Testis (tissue), 3 donors: ENCODE data around the gene DEFB132. TPM values are rescaled to one million over a fixed set of nuclear protein-coding genes. Genes with fewer than 3 reads are reported as not detected.

Experiments
- DNase-seq: peaks from one replicate; pipeline ENCODE4 v3.0.0-alpha.2; 2019
- H3K27ac ChIP-seq, 2 donors: fragments of 200-600 bp; sonication (generic); one replicate each; pipeline ENCODE4 v1.5.1; 2019
- H3K27me3 ChIP-seq: fragments of 200-600 bp; sonication (generic); one replicate; pipeline ENCODE4 v1.5.1; 2019
- H3K36me3 ChIP-seq: fragments of 200-600 bp; sonication (generic); one replicate; pipeline ENCODE4 v1.5.1; 2017; ENCODE audit warnings: low read depth; ENCODE audit errors: missing control alignments
- H3K4me1 ChIP-seq: fragments of 200-600 bp; sonication (generic); one replicate; pipeline ENCODE4 v1.5.1; 2019
- H3K4me3 ChIP-seq, 2 donors: fragments of 200-600 bp; sonication (generic); one replicate each; pipeline ENCODE4 v1.5.1; 2017 to 2019
- H3K9me3 ChIP-seq: fragments of 200-600 bp; sonication (generic); one replicate; pipeline ENCODE4 v1.5.1; 2017
- POLR2A ChIP-seq: fragments of 450-650 bp; IDR thresholded peaks from one replicate; pipeline ENCODE4 v1.6.1; 2017; ENCODE audit warnings: antibody characterized with exemption, mild to moderate bottlenecking, moderate library complexity
- WGBS, 2 donors: methylation state at CpG; one replicate each; pipeline ENCODE4 v1.1.5; 2018; 5-methylcytosine and 5-hydroxymethylcytosine counted together
- intact Hi-C: fragments of 100-400 bp; cut with DNase I; formaldehyde crosslinking; loops from one replicate; pipeline ENCODE4 v1.15.1; 2023; ENCODE audit warnings: low total_unique reads
- polyA plus RNA-seq: library from polyadenylated mRNA; stranded (reverse); fragments of 350-450 nt; fragmentation: Illumina TruSeq; extraction: RNeasy Lipid Tissue Mini Kit (QIAGEN cat#74804); gene quantifications from one replicate; pipeline ENCODE4 v1.2.3, GENCODE V29; 2014; ENCODE audit warnings: low read depth, low replicate concordance; ENCODE audit not compliant: insufficient read depth
- total RNA-seq, 2 donors: library from RNA; depleted of rRNA; stranded (reverse); fragments of >200 nt; gene quantifications; one replicate each; pipeline ENCODE4 v1.2.3, GENCODE V29; 2016
- TF ChIP-seq, protein P1 (sequence below), 3 experiments: fragments of 450-650 bp in 2 of 3; fragments of 200-600 bp in 1 of 3; sonication (generic) in 1 of 3; IDR thresholded peaks; one replicate each; pipeline ENCODE4 v1.5.1; 2016 to 2019; ENCODE audit warnings: antibody characterized with exemption in 3 of 3, mild to moderate bottlenecking in 2 of 3, moderate library complexity in 1 of 3

Gene DEFB132
- total and polyA plus RNA-seq, 3 donors from 2014 or later: not detected

DNA sequence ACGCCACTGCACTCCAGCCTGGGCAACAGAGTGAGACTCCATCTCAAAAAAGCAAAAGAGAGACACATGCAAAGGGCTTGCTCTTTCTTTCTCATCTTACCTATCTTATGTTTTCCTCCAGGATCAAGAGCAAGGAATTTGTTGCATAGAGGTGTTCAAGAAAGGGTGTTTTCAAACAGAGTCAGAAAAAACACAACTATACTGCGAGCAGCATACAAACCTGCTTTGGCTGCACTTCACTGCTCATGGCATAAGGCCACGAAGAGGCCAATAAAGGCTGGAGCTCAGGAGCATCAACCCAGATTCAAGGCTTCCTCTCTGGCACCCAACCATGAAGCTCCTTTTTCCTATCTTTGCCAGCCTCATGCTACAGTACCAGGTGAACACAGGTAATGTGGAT, 30.6 kb upstream of the DEFB132 start, which contains the start of gene DEFB129:
Gene DEFB129, plus strand, starts transcription at position 301 of the 400 bp plus-strand sequence. Its CDS starts 31 bp downstream, at position 332.
- Histone ChIP-seq H3K36me3 (no peaks in the 10 kb centered on the region), H3K27me3 (no peaks in the 10 kb centered on the region), H3K4me1 (no peaks in the 10 kb centered on the region), H3K4me3 (no peak within 1 kb of the TSS), H3K9me3 (no peaks in the 10 kb centered on the region), H3K27ac (no peak within 1 kb of the TSS)
- 83 to 93% methylated on average over 3 of the region's 3 CpGs for WGBS, 2 donors
- TF ChIP-seq POLR2A: no peak
- TF ChIP-seq, protein P1, sequence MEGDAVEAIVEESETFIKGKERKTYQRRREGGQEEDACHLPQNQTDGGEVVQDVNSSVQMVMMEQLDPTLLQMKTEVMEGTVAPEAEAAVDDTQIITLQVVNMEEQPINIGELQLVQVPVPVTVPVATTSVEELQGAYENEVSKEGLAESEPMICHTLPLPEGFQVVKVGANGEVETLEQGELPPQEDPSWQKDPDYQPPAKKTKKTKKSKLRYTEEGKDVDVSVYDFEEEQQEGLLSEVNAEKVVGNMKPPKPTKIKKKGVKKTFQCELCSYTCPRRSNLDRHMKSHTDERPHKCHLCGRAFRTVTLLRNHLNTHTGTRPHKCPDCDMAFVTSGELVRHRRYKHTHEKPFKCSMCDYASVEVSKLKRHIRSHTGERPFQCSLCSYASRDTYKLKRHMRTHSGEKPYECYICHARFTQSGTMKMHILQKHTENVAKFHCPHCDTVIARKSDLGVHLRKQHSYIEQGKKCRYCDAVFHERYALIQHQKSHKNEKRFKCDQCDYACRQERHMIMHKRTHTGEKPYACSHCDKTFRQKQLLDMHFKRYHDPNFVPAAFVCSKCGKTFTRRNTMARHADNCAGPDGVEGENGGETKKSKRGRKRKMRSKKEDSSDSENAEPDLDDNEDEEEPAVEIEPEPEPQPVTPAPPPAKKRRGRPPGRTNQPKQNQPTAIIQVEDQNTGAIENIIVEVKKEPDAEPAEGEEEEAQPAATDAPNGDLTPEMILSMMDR (IDR thresholded peaks at IDR 0.05): no peak
- intact Hi-C loops: no loop called here
- DNase-seq: no peak

DNA sequence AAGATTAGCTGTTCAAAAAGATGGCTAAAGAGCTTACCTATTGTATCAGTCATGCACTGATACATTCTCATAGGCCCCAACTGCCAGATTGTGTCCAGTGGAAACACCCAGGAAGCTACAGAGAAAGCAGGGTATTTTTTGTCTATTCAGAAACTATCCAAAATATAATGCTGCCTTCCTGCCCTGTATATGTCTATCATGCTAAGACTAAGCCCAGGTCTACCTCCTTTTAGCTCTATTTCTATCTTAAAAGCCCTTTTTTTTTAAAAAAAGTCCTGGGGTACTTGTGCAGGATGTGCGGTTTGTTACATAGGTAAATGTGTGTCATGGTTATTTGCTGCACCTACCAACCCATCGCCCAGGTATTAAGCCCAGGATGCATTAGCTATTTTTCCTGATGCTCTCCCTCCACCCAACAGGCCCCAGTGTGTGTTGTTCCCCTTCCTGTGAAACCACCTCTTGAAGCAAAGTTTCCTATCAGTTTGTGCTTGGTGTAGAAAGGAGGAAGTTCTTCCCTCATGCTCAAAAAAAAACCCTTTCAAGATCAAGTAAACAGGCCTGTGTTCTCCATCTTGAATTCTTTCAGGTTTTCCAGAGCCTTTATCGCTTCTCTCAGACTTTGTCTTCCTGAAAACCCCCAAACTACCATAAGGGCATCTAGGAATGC, 30.0 kb upstream of the DEFB132 start:
- WGBS, 2 donors: 69 to 89% methylated on average over 3 of the region's 3 CpGs
- Histone ChIP-seq H3K27me3 (no peaks in the 10 kb centered on the region), H3K27ac (no peak overlapping the region), H3K9me3 (no peaks in the 10 kb centered on the region), H3K4me1 (no peaks in the 10 kb centered on the region), H3K36me3 (no peaks in the 10 kb centered on the region), H3K4me3 (no peak overlapping the region)
- intact Hi-C loops: no loop called here
- DNase-seq: no peak
- TF ChIP-seq, protein P1 (IDR thresholded peaks at IDR 0.05): no peak
- no peak for TF ChIP-seq POLR2A

DNA sequence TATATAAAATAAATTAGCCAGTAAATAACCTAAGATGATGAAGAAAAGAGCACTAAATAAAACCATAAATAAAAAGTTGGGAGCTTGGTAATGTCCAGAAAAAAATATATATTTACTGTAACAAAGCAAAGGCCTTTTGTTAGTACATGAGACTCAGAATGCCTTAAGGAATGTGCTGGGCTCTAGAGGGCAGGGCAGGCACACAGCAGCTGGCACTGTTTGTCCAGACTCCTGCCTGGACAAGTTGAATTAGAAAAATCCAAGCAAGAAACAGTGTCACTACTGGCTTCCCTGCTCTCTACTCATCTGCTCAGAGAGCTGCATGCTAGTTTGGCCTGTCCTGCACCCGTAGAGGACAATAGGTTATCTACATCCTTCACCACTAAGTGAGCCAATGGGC, 21.6 kb upstream of the DEFB132 start:
- intact Hi-C loops: no loop called here
- H3K4me1 ChIP-seq: no peaks in the 10 kb centered on the region
- TF ChIP-seq, protein P1 (IDR thresholded peaks at IDR 0.05): no peak
- no peak for TF ChIP-seq POLR2A
- 52 to 80% methylated on average over 1 of the region's 1 CpG for WGBS, 2 donors
- no peak overlapping the region for H3K4me3 ChIP-seq
- H3K36me3 ChIP-seq: no peaks in the 10 kb centered on the region
- peak; percentile 54 for DNase-seq
- H3K27me3 ChIP-seq: no peaks in the 10 kb centered on the region
- no peak overlapping the region for H3K27ac ChIP-seq
- H3K9me3 ChIP-seq: no peaks in the 10 kb centered on the region

DNA sequence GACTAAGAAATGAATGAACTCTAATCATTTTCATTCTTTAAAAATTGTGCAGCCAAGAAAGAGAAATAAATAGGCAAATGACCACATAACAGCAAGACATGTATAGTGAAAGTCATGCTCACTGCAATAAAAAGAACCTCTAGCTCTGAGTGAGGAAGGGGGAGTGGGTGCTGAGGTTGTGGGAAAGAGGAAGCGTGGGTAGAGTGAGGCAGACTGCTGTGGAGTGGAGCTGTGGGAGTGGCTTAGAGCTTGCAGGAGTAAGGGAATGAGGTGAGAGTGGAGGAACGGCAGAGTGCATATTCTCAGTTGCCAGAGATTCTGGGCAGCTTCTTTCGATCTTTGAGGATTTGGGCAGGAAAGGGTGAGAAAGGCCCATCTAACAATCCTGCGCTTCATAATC, 20.0 kb upstream of the DEFB132 start:
- H3K9me3 ChIP-seq: no peaks in the 10 kb centered on the region
- no peak overlapping the region for H3K27ac ChIP-seq
- H3K27me3 ChIP-seq: no peaks in the 10 kb centered on the region
- 59 to 68% methylated on average over 4 of the region's 4 CpGs for WGBS, 2 donors
- H3K36me3 ChIP-seq: no peaks in the 10 kb centered on the region
- intact Hi-C loops: no loop called here
- TF ChIP-seq, protein P1 (IDR thresholded peaks at IDR 0.05): no peak
- TF ChIP-seq POLR2A: no peak
- no peak overlapping the region for H3K4me3 ChIP-seq
- no peak for DNase-seq
- H3K4me1 ChIP-seq: no peaks in the 10 kb centered on the region

DNA sequence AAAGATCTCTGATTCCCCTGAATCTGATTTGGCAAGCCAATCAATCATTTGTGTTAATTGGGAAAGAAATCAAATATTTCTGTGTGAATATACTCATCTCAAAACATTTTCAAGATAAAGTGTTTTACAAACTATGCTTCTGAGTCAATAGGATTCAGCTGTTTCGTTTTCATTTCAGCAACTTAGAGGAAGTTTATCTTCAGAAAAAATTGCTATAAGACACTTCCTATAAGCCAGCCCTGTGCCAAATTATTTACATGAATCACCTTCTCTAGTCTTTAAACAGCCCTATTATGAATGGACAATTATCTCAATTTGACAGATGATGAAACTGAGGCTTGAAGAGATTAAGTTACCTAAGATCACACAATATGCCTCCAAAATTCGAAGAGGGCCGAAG, 19.6 kb upstream of the DEFB132 start:
- Histone ChIP-seq H3K27ac (no peak overlapping the region), H3K4me3 (no peak overlapping the region), H3K4me1 (no peaks in the 10 kb centered on the region), H3K36me3 (no peaks in the 10 kb centered on the region), H3K27me3 (no peaks in the 10 kb centered on the region), H3K9me3 (no peaks in the 10 kb centered on the region)
- TF ChIP-seq, protein P1 (IDR thresholded peaks at IDR 0.05): no peak
- no peak for TF ChIP-seq POLR2A
- 73 to 74% methylated on average over 3 of the region's 3 CpGs for WGBS, 2 donors
- no peak for DNase-seq
- intact Hi-C loops: no loop called here
